Measurements from ENCODE around the gene NUDCD2.

GRCh38 chr5:163489055-163489744, 29.3 kb upstream of the NUDCD2 start:
- no peak for TF ChIP-seq CTCF (IDR thresholded peaks at IDR 0.05)
- TF ChIP-seq POLR2A (IDR thresholded peaks at IDR 0.05), result no peak
